ENCODE results near the gene NR0B2.

NR0B2 gene

DNA sequence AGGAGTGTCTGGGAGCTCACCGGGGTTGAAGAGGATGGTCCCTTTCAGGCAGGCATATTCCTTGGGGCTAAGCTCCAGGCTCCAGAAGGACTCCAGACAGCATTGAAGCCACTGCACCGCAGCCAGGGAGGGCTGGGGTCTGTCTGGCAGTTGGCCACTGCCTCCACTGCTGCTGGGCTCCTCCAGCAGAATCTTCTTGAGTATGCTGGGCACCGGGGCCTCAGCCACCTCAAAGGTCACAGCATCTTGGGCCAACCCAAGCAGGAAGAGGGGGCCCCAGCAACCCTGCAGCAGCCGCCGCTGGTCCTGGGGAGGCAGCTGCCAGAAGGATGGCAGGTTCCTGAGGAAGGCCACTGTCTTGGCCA lies 404 bp downstream of the NR0B2 start:
- no peak for TF ChIP-seq ZNF274 (IDR thresholded peaks at IDR 0.05; ENCODE audit: low read depth, low read length)

DNA sequence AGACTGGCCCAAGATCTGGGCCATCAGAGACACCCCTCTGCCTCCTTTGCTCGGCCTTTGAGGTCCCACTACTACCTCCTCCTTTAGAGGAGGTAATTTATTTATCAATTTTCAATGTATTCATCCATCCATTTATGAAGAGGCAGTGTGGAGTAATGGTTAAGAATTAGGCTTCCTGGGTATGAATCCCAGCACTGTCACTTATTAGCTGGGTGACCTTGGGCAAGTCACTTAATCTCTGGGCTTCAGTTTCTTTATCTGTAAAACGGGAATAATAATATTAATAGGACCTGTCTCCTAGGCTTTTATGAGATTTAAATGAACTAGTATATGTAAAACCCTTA lies 1.7 kb downstream of the NR0B2 start:
- H3K4me3 ChIP-seq (ENCODE audit: low read length) = no peak overlapping the region
- TF ChIP-seq ZNF274 (IDR thresholded peaks at IDR 0.05; ENCODE audit: low read depth, low read length) = no peak

More for the DNA sequence above, 404 bp downstream of the NR0B2 start:
- no peak overlapping the region for H3K4me3 ChIP-seq (ENCODE audit: low read length)

DNA sequence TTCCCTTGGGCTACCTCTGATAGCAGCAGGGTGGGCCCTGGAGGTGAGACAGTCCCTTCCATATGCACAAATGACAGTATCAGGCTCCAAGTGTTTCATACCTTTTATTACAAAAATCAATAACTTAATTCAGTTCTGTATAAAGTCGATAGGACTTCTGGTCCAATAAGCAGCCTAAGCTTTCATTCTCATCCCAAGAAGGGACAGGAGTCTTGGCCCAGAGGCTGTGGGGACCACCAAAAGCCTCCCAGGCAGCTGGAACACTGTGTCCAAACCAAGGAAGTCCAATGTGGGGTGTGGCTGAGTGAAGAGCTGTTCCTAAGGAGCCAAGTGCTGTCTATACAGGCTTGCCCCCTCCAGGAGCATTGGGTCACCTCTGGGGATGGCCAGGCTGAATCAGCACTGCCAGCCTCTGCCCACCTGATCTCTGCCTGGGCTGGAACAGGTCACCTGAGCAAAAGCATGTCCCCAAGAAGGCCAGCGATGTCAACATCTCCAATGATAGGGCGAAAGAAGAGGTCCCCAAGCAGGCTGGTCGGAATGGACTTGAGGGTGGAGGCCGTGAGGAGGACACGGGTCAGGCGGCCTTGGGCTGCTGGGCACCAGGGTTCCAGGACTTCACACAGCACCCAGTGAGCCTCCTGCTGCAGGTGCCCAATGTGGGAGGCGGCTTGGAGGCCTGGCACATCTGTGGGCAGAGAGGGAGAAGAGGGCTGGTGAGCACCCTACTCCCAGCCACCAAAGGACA lies 2.2 kb downstream of the NR0B2 start:
- no peak overlapping the region for H3K4me3 ChIP-seq (ENCODE audit: low read length)
- TF ChIP-seq ZNF274 (IDR thresholded peaks at IDR 0.05; ENCODE audit: low read depth, low read length) = no peak

DNA sequence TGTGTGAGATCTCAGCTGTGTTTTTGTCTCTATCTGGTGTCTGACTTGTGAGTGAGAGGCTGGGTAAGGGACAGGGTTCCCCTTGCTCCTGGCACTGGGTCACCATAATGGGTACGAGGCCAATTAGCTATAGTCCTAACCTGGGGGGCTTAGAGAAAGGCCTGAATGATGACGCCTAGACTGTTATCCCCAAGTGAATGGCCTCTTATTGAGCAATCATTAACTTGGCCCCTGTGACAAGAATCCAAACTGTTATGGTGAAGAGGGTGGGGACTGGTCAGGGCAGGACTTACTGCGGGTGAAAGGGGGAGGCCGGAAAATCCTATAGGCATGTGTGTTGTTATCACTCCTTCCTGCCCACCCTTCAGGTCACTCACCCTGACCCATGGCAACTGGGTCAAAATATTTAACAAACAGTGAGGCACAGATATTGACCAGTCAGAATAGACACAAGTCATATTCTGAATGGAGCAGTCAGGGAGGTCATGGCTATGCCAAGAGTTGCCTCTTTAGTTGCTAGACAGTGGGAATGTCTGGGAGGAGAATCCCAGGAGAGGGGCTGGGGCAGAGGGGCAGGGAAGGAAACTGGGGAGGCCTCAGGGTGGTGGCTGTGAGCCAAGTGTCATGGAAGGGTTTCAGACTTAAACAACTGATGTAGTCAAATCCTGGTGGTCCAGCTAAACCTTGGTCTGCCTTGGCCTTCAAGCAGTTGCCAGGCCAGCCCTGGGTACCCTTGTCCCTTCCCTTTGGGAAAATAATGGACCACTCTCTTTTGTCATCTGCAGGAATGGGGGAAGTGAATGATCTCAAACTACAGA lies 3.2 kb downstream of the NR0B2 start:
- no peak overlapping the region for H3K4me3 ChIP-seq (ENCODE audit: low read length)
- no peak for TF ChIP-seq ZNF274 (IDR thresholded peaks at IDR 0.05; ENCODE audit: low read depth, low read length)

DNA sequence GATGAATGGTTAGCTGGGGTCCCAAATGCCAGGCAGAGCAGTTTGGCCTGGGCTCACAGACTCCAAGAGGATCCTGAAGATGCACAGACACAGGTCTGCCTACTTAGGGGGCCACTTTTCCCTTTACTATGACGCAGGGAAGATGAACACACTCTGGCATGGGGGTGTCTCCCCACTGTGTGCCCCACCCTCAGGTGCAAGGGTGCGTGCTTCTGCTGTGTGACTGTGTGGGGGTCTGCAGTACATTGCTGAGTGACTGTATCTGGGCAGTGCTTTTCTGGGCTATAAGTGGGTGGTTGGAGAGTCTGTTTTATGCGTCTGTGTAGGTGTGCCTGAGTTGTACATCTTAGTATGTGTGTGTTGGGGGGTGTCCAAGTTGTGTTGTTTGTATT lies 3.8 kb downstream of the NR0B2 start:
- H3K4me3 ChIP-seq (ENCODE audit: low read length) = no peak overlapping the region
- TF ChIP-seq ZNF274 (IDR thresholded peaks at IDR 0.05; ENCODE audit: low read depth, low read length) = no peak

DNA sequence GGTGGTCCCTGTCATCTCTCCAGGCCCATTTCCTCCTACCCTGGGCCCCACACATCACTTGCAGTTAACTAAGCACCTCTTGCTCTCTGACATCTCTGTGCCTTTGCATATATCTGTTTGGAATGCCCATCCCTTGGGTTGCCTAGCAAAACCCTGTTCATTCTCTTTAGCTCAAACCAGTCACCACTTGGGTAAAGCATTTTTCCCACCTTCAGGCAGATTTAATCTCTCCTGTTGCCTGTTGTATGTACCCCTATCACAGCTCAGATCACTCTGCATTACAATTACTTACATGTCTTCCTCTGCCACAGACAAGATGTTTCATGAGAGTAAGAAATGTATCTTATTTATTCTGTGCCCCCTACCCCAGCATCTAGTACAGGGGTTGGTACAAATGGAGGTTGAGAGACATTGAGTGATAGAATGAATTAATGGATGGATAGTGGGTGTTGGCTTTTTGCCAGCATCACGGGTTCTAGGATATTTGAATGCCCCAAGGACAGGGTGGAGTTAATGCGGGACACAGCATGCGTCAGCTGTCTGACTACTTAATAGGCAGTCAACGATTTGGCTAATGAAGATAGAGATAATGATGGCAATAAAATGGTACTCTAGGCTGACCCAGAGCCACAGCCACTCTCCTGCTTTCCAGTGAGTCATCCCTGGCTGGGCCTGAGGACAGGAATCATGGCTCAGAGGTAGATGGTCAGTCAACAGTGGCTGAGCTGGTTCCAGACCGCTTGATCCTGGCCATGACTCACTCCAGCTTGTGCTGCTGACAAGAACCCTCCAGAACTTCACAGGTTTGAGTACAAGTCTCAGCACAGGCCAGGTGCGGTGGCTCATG lies 6.5 kb downstream of the NR0B2 start:
- H3K4me3 ChIP-seq (ENCODE audit: low read length) = no peak overlapping the region
- no peak for TF ChIP-seq ZNF274 (IDR thresholded peaks at IDR 0.05; ENCODE audit: low read depth, low read length)

DNA sequence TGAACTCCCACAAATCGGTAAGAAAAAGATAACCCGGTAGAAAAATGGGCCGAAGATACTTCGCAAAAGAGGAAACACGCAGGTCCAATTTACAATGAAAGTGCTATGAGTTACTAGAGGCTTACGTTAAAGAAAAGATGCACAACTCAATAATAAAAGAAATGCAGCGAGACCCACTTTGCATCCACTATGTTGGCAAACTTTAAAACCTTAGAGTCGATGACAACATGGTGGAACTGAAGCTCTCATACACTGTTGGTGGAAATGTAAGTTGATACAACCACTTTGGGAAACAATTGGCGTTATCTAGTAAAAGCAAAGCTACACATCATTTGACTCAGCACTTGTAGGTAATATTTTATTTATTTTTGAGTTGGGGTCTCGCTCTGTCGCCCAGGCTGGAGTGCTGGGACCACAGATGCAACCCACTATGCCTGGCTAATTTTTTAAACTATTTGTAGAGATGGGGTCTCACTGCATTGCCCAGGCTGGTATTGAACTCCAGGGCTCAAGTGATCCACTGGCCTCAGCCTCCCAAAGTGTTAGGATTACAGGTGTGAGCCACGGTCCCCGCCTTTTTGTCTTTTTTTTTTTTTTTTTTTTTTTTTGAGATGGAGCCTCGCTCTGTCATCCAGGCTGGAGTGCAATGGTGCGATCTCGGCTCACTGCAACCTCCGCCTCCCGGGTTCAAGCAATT lies 12.8 kb downstream of the NR0B2 start:
- no peak for TF ChIP-seq ZNF274 (IDR thresholded peaks at IDR 0.05; ENCODE audit: low read depth, low read length)
- peak overlapping the region; percentile 91 for H3K4me3 ChIP-seq (ENCODE audit: low read length)

DNA sequence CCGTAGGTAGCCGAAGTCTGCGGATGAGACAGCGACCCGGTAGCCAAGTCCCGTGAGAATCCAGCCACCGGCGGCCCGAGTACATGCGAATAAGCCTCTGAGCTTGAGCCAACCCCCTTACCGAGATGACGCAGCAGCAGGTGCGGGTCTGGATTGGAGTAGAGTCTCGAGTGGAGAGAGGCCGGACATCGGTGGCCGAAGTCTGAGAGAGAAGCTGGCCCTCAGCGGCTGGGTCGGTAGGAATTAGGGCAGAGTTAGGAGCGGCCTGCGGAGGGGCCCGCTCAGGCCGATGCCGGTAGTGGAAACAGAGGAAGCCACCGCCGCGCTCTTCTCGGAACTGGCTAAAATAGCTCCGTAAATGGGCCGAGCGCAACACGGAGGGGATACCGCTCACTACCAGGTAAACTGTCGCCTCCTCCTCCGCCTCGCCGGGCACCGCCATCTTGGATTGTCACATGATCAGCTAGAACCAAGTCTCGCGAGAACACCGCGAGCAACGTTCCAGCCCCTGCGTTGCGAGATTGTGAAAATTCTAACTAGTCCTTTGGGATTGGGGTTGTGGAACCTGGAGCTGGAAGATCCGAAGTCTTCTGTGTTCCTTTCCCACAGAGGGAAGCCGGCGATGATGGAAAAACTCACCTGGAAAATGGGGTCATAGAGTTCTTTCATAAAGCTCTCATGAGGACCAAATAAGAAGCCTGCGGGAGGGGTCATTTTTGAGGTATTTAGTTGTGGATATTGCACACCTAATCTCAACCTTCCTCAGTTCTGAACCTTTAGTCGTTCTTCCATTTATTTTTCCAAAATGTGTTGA lies 13.6 kb downstream of the NR0B2 start, which contains the start of gene GPATCH3:
GPATCH3 (minus strand) TSS at position 467 of the 814 bp plus-strand sequence; CDS start at position 442, 25 bp downstream.
- no peak for TF ChIP-seq ZNF274 (IDR thresholded peaks at IDR 0.05; ENCODE audit: low read depth, low read length)
- peak within 1 kb of the TSS; percentile 91 for H3K4me3 ChIP-seq (ENCODE audit: low read length)

DNA sequence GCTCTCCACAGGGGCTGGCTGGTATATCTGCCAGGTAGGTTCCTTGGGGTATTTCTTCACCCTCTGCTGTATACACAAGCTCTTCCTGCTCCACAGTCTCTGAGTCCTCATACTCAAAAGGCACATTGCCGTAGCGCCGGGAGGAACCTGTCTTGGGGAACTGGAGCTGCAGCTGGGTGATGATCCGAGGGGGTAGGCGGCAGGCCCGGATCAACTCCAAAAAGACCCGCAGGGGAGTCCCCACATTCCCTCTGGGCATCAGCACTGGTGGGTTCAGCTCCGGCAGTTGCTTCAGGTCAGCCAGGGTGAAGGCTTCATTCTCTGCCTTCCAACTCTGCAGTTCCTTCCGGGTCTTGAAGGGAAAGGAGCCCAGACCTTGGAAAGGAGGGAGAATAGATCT lies 16.4 kb downstream of the NR0B2 start:
- no peak for TF ChIP-seq ZNF274 (IDR thresholded peaks at IDR 0.05; ENCODE audit: low read depth, low read length)
- no peak overlapping the region for H3K4me3 ChIP-seq (ENCODE audit: low read length)

DNA sequence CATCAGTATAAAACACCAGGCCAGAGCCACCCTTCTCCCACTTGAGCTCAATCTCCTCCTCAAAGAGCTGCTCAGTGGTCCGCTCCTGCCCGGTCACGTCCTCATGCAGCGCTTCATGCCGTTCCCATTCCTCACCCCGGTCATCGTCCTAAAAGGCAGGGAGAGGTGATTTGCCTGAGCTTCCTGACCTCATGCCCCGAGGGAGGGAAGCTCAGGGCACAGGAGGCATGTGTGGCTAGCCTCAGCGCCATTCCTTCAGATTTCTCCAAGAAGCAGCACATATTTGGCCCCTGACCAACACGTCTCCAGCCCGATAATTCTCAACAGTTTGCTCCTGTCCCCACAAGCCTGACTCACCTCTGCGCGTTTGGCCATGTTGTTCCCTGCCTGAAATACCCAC lies 19.5 kb downstream of the NR0B2 start:
- TF ChIP-seq ZNF274 (IDR thresholded peaks at IDR 0.05; ENCODE audit: low read depth, low read length) = no peak
- no peak overlapping the region for H3K4me3 ChIP-seq (ENCODE audit: low read length)

DNA sequence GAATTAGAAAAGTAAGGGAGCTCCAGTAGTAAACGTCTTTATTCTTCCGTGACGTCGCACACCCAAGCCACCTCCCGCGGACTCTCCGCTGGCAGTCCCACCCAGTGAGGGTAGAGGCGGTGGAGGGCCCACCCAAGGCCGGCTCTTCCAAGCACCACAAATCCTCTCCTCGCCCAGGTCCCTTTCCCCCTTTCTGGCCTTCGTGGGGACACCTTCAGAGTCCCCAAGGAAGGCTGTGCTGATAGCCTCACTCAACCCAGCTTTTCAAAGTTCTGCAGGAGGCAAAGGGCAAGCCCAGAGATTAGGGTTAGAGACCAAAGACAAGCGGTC lies 23.3 kb downstream of the NR0B2 start:
- TF ChIP-seq ZNF274 (IDR thresholded peaks at IDR 0.05; ENCODE audit: low read depth, low read length) = no peak
- peak overlapping the region; percentile 80; the same call in 1 of the 2 replicates for H3K4me3 ChIP-seq (ENCODE audit: low read length)

DNA sequence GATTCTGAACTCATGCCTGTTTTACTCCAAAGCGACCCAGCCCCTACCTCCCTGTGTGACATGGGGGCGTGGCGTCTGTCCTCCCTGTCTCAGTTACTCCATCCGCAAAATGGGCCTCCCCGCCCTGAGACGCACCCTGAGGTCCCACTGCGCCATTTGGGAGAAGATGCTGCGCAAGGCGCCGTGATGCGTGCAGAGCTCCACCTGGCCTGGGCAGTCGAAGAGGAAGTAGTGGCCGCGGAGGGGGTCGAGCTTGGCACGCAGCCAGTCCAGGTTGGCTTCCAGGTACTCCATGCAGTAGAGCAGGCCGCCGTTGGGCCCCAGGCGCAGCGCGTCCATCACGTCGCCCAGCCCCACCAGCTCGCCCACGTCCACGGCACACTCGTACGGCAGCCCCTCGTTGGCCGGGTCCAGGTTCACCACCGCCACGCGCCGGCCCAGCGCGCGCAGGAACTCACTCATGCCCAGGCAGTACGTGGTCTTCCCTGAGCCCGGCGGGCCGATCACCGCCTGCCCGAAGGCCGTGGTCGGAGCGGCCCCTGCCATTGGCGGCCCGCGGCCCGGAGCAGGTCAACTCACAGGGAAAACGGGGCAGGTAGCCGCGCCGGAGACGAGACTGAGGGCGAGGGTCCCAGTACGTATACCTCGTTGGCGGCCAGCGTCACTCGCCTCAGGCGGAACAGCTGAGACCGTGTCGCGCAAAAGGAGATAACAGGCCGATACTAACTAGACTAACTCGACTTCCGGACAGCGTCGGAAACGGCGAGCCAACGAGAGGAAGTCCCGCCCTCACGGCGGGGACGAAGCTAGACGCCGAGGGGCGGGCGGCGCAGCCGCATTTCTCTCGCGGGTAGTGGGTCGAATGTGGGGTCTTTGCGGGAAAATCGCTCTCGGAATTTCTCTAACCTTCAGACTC lies 24.0 kb downstream of the NR0B2 start, which contains the start of gene GPN2:
GPN2 (minus strand) TSS at position 733 of the 916 bp plus-strand sequence; CDS start at position 546, 187 bp downstream.
- no peak for TF ChIP-seq ZNF274 (IDR thresholded peaks at IDR 0.05; ENCODE audit: low read depth, low read length)
- peak within 1 kb of the TSS; percentile 80 for H3K4me3 ChIP-seq (ENCODE audit: low read length)

Data from GM08714 (cell line).